Measurements from ENCODE around the gene COIL.

The COIL gene

GRCh38 chr17:56910509-56911235 lies 50.2 kb downstream of the COIL start:
- DNase-seq = no peak
- Histone ChIP-seq H3K79me1 (ENCODE audit: low read length) (no peaks in the 10 kb centered on the region), H2BK15ac (replicated peaks; ENCODE audit: low read depth) (no peak overlapping the region), H3K56ac (ENCODE audit: low read length) (no peak overlapping the region), H2AK5ac (ENCODE audit: low read length) (no peak overlapping the region), H3K27me3 (ENCODE audit: insufficient read depth, low read length, poor library complexity) (peaks cover 4% of the 10 kb centered on the region), H4K5ac (ENCODE audit: low read length) (no peak overlapping the region), H3K4me2 (ENCODE audit: low read length) (no peak overlapping the region), H3K27ac (ENCODE audit: low read depth, low read length) (no peak overlapping the region), H3K9ac (ENCODE audit: low read length) (no peak overlapping the region), H3K18ac (ENCODE audit: low read length) (no peak overlapping the region), H3K79me2 (ENCODE audit: control insufficient read depth, insufficient read depth, low read length) (no peaks in the 10 kb centered on the region), H3K4ac (ENCODE audit: low read depth, low read length) (no peak overlapping the region), H2BK120ac (ENCODE audit: low read depth, low read length) (no peak overlapping the region), H3K36me3 (ENCODE audit: control insufficient read depth, insufficient read depth, low read length) (no peaks in the 10 kb centered on the region), H3K23ac (ENCODE audit: low read length) (no peak overlapping the region), H3K4me1 (ENCODE audit: control insufficient read depth, low read depth, low read length) (no peaks in the 10 kb centered on the region), H3K4me3 (ENCODE audit: low read length) (no peak overlapping the region), H4K8ac (ENCODE audit: low read depth, low read length) (no peak overlapping the region), H2BK5ac (ENCODE audit: low read length) (no peak overlapping the region)
- WGBS (ENCODE audit: extremely low coverage, insufficient coverage, low lambda C conversion rate) = no CpG with 5 or more reads among the region's 7 CpGs

DNA sequence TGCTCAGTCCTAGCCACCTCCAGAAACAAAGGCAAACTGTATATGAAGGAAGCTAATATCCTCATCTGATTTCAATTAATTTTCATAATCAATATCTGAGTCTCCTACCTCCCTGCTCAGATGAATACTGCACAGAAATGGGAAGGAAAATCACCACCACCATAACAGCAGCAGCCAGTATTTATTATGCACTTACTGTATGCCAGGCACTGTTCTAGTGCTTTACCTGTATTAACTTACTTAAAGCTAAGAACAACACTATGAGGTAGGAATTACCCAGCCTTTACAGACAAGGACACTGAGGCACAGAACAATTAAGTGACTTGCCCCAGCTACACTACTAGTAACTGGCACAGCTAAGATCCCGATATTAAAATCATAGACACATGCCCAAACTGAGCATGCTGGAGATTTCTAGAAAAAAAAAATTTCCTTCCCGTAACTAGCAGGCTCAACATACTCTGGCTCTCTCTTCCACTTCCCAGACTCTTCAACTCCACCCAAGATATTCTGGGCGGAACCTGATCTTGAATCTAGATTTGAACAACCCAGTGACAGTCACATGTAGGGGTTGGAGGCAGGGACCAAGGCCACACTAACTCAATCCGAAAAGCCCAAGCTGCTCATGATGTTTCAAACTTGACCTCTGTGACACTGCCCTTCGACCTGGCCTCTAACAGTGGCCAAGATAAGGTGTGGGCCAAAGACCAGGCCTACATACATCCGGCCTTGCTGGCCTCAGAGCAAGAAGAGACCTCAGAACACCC lies 50.9 kb downstream of the COIL start:
- H3K4me3 ChIP-seq (ENCODE audit: low read length) = no peak overlapping the region
- no peak overlapping the region for H2BK5ac ChIP-seq (ENCODE audit: low read length)
- H3K23ac ChIP-seq (ENCODE audit: low read length) = no peak overlapping the region
- H2BK120ac ChIP-seq (ENCODE audit: low read depth, low read length) = no peak overlapping the region
- no peak overlapping the region for H3K27ac ChIP-seq (ENCODE audit: low read depth, low read length)
- H3K27me3 ChIP-seq (ENCODE audit: insufficient read depth, low read length, poor library complexity) = peaks cover 2% of the 10 kb centered on the region
- no peak overlapping the region for H3K9ac ChIP-seq (ENCODE audit: low read length)
- no peak overlapping the region for H3K56ac ChIP-seq (ENCODE audit: low read length)
- DNase-seq = no peak
- H3K79me2 ChIP-seq (ENCODE audit: control insufficient read depth, insufficient read depth, low read length) = no peaks in the 10 kb centered on the region
- H3K18ac ChIP-seq (ENCODE audit: low read length) = no peak overlapping the region
- H2AK5ac ChIP-seq (ENCODE audit: low read length) = no peak overlapping the region
- no peaks in the 10 kb centered on the region for H3K4me1 ChIP-seq (ENCODE audit: control insufficient read depth, low read depth, low read length)
- H3K4me2 ChIP-seq (ENCODE audit: low read length) = no peak overlapping the region
- H2BK15ac ChIP-seq (replicated peaks; ENCODE audit: low read depth) = no peak overlapping the region
- H3K36me3 ChIP-seq (ENCODE audit: control insufficient read depth, insufficient read depth, low read length) = no peaks in the 10 kb centered on the region
- H3K79me1 ChIP-seq (ENCODE audit: low read length) = no peaks in the 10 kb centered on the region
- no peak overlapping the region for H4K5ac ChIP-seq (ENCODE audit: low read length)
- WGBS (ENCODE audit: extremely low coverage, insufficient coverage, low lambda C conversion rate) = no CpG with 5 or more reads among the region's 6 CpGs
- H4K8ac ChIP-seq (ENCODE audit: low read depth, low read length) = no peak overlapping the region
- no peak overlapping the region for H3K4ac ChIP-seq (ENCODE audit: low read depth, low read length)

DNA sequence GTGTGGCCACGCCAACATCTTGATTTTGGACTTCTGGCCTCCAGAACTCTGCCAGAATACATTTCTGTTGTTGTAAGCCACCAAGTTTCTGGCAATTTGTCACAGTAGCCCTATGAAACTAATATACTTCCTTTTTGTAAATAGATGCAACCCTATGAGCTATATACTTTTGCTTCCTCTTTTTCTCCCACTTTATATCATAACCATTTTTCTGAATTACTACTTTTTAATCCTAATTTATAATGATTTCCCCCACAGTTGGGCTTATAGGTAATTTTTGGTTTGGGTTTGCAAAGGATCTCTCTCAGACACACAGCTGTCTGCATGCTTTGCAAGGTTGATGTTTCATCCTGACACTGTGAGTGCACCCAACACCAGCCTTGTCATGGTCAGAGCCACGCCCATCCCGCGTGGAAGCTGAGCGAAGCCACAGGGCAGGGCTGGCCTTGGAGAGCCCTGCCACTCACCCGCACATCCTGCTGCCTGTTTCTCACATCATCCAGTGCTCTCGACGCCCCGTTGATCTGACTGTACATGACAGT lies 52.8 kb downstream of the COIL start:
- Histone ChIP-seq H3K23ac (ENCODE audit: low read length) (no peak overlapping the region), H3K9ac (ENCODE audit: low read length) (no peak overlapping the region), H3K27me3 (ENCODE audit: insufficient read depth, low read length, poor library complexity) (no peaks in the 10 kb centered on the region), H2BK15ac (replicated peaks; ENCODE audit: low read depth) (no peak overlapping the region), H3K36me3 (ENCODE audit: control insufficient read depth, insufficient read depth, low read length) (no peaks in the 10 kb centered on the region), H3K4ac (ENCODE audit: low read depth, low read length) (no peak overlapping the region), H3K4me1 (ENCODE audit: control insufficient read depth, low read depth, low read length) (no peaks in the 10 kb centered on the region), H3K79me2 (ENCODE audit: control insufficient read depth, insufficient read depth, low read length) (no peaks in the 10 kb centered on the region), H3K4me2 (ENCODE audit: low read length) (no peak overlapping the region), H3K27ac (ENCODE audit: low read depth, low read length) (no peak overlapping the region), H2BK5ac (ENCODE audit: low read length) (no peak overlapping the region), H3K56ac (ENCODE audit: low read length) (no peak overlapping the region), H2AK5ac (ENCODE audit: low read length) (no peak overlapping the region), H3K79me1 (ENCODE audit: low read length) (no peaks in the 10 kb centered on the region), H2BK120ac (ENCODE audit: low read depth, low read length) (no peak overlapping the region), H4K5ac (ENCODE audit: low read length) (no peak overlapping the region), H4K8ac (ENCODE audit: low read depth, low read length) (no peak overlapping the region), H3K4me3 (ENCODE audit: low read length) (no peak overlapping the region), H3K18ac (ENCODE audit: low read length) (no peak overlapping the region)
- WGBS (ENCODE audit: extremely low coverage, insufficient coverage, low lambda C conversion rate) = no CpG with 5 or more reads among the region's 9 CpGs
- DNase-seq = no peak

DNA sequence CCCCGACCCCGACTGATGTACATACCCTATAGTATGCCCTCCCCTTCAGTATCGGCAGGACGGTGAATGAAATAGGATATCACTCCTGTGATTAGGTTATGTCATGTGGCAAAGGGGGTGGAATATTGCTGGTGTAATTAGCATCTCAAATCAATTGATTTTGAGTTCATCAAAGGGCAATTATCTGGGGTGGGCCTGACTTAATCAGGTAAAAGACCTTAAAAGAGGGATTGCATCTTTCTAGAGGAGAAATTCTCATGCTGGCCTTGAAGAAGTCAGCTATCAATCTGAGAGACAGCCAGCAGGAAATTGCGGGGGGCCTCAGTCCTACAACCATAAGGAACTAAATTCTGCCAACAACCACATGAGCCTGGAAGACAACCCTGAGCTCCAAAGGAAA lies 57.3 kb downstream of the COIL start:
- H3K79me2 ChIP-seq (ENCODE audit: control insufficient read depth, insufficient read depth, low read length) = no peaks in the 10 kb centered on the region

GRCh38 chr17:56902348-56902747 lies 58.5 kb downstream of the COIL start:
- Histone ChIP-seq H3K18ac (ENCODE audit: low read length) (no peak overlapping the region), H3K4me2 (ENCODE audit: low read length) (no peak overlapping the region), H3K27ac (ENCODE audit: low read depth, low read length) (no peak overlapping the region), H3K79me2 (ENCODE audit: control insufficient read depth, insufficient read depth, low read length) (no peaks in the 10 kb centered on the region), H3K4ac (ENCODE audit: low read depth, low read length) (no peak overlapping the region), H4K8ac (ENCODE audit: low read depth, low read length) (no peak overlapping the region), H2BK15ac (replicated peaks; ENCODE audit: low read depth) (no peak overlapping the region), H3K4me3 (ENCODE audit: low read length) (no peak overlapping the region), H3K27me3 (ENCODE audit: insufficient read depth, low read length, poor library complexity) (no peaks in the 10 kb centered on the region), H3K23ac (ENCODE audit: low read length) (no peak overlapping the region), H2BK5ac (ENCODE audit: low read length) (no peak overlapping the region), H3K36me3 (ENCODE audit: control insufficient read depth, insufficient read depth, low read length) (no peaks in the 10 kb centered on the region), H3K4me1 (ENCODE audit: control insufficient read depth, low read depth, low read length) (no peaks in the 10 kb centered on the region), H3K79me1 (ENCODE audit: low read length) (no peaks in the 10 kb centered on the region), H4K5ac (ENCODE audit: low read length) (no peak overlapping the region), H3K9ac (ENCODE audit: low read length) (no peak overlapping the region), H3K56ac (ENCODE audit: low read length) (no peak overlapping the region), H2BK120ac (ENCODE audit: low read depth, low read length) (no peak overlapping the region), H2AK5ac (ENCODE audit: low read length) (no peak overlapping the region)
- DNase-seq = peak; percentile 34
- WGBS (ENCODE audit: extremely low coverage, insufficient coverage, low lambda C conversion rate) = no CpG with 5 or more reads among the region's 4 CpGs

More for the DNA sequence above, 57.3 kb downstream of the COIL start:
- WGBS (ENCODE audit: extremely low coverage, insufficient coverage, low lambda C conversion rate) = no CpG with 5 or more reads among the region's 5 CpGs
- Histone ChIP-seq H4K8ac (ENCODE audit: low read depth, low read length) (no peak overlapping the region), H2BK15ac (replicated peaks; ENCODE audit: low read depth) (no peak overlapping the region), H3K4me2 (ENCODE audit: low read length) (no peak overlapping the region), H3K56ac (ENCODE audit: low read length) (no peak overlapping the region), H2BK5ac (ENCODE audit: low read length) (no peak overlapping the region), H3K9ac (ENCODE audit: low read length) (no peak overlapping the region), H3K27me3 (ENCODE audit: insufficient read depth, low read length, poor library complexity) (no peaks in the 10 kb centered on the region), H3K4ac (ENCODE audit: low read depth, low read length) (no peak overlapping the region), H3K4me3 (ENCODE audit: low read length) (no peak overlapping the region), H3K18ac (ENCODE audit: low read length) (no peak overlapping the region), H3K23ac (ENCODE audit: low read length) (no peak overlapping the region), H3K79me1 (ENCODE audit: low read length) (no peaks in the 10 kb centered on the region), H3K4me1 (ENCODE audit: control insufficient read depth, low read depth, low read length) (no peaks in the 10 kb centered on the region), H3K36me3 (ENCODE audit: control insufficient read depth, insufficient read depth, low read length) (no peaks in the 10 kb centered on the region), H2AK5ac (ENCODE audit: low read length) (no peak overlapping the region), H2BK120ac (ENCODE audit: low read depth, low read length) (no peak overlapping the region), H3K27ac (ENCODE audit: low read depth, low read length) (no peak overlapping the region), H4K5ac (ENCODE audit: low read length) (no peak overlapping the region)
- DNase-seq = no peak

Measured in mesendoderm (in vitro differentiated cells).